GM08714 (cell line): ENCODE data around the gene PFDN5.

Experiments
- H3K4me3 ChIP-seq: fragments of 200-500 bp; sonication (Bioruptor generic); 2 replicates; pipeline ENCODE4 v1.5.1; 2014; ENCODE audit warnings: mild to moderate bottlenecking, low read length, inconsistent platforms
- ZNF274 ChIP-seq: IDR thresholded peaks from 2 replicates; pipeline ENCODE4 v1.6.1; 2012; ENCODE audit warnings: mild to moderate bottlenecking, low read depth, low read length

The PFDN5 gene

DNA sequence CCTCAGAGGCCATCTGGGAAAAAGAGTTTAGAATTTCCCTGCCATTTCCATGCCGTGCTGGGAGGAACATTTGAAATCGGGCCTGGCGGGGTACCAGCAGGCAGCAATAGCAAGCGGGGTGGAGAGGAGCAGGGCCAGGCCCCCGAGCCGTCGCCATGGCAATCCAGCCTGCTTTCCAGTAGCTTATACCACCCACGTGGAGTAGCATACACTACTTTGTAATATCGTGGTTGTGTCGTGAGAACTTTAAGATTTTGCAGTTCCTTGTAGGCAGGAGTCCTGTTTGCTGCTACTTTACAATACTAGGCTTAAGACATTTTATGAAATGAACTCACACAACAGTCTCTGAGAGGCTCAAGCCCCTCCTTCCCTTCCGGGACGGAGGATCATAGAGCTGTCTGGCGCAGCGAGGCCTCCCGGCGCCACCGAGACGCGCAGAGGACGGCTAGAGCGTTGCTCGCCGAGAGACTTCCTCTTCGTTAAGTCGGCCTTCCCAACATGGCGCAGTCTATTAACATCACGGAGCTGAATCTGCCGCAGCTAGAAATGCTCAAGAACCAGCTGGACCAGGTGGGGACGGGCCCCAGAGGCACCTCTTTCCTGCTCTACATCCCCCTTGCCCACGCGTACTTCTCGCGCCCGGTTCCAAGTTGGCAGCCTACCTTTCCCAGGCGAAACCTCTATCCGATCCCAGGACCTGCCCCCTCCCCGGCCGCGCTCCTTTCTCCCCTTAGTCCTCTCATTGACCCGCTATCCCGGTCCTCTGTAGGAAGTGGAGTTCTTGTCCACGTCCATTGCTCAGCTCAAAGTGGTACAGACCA lies at the start of gene PFDN5:
Gene PFDN5 (plus strand): TSS at position 473 of the 821 bp plus-strand sequence. CDS start 26 bp downstream, at position 499.
- peak within 1 kb of the TSS; percentile 96 for H3K4me3 ChIP-seq
- no peak for TF ChIP-seq ZNF274

DNA sequence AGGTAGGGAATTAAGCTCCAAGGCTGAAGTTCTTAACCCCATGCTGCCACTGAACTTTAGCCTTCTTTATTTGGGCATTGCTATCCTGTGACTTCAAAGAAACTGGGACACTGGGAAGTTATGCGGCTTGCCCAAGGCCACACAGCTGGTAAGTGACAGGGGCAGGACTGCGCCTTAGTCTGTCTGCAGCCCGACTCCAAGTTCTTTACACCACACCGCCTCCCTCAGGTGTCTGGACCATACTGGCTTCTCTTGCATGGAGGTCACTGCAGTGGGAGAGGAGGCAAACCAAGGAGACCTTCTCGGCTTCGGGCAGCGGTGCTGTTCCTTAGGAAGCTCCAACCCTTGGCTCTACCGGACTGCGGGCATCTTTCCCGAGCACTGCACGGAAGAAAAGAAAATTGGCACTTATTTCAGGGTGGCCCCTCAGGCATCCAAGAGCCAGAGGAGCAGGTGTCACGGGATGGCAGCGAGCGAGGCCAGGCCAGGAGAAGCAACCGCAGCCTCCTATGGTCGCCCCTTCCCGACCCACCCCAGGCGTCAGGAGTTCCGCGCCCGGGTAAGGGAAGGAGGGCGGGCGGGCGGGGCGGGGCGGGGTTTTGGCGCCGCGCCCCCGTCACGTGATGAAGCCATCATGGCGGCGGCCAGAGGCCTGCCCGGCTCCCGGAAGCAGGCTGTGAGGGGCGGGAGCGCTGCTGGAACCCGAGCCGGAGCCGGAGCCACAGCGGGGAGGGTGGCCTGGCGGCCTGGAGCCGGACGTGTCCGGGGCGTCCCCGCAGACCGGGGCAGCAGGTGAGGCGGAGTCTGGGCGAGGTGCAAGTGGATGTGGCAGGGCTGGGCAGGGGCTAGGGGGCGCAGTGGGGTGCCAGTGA lies 43.6 kb upstream of the PFDN5 start:
- H3K4me3 ChIP-seq = peak overlapping the region; percentile 85
- TF ChIP-seq ZNF274 = no peak

DNA sequence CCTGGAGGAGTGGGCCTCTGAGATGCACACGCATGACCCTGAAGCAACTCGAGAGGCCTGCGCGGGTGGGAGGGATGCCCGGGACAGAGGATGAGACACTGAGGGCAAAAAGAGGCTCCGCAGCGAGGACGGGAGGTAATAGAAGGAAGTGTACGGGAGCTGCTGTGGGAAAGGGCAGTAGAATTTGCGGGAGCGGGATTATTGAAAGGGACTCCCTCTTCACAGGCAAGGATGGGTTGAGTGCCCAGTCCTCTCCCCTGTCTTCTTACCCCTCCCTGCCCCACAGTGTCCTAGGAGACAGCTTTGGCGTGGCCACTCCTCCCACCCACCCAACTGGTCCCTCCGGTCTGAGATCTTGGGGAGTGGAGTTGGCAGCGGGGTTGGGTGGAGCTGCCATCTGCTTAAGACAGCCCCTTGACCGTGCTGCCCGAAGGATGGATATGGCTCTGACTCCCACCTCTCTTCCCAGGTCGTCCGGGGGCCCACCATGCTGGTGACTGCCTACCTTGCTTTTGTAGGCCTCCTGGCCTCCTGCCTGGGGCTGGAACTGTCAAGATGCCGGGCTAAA lies 42.9 kb upstream of the PFDN5 start:
- TF ChIP-seq ZNF274 = no peak
- H3K4me3 ChIP-seq = peak overlapping the region; percentile 85

DNA sequence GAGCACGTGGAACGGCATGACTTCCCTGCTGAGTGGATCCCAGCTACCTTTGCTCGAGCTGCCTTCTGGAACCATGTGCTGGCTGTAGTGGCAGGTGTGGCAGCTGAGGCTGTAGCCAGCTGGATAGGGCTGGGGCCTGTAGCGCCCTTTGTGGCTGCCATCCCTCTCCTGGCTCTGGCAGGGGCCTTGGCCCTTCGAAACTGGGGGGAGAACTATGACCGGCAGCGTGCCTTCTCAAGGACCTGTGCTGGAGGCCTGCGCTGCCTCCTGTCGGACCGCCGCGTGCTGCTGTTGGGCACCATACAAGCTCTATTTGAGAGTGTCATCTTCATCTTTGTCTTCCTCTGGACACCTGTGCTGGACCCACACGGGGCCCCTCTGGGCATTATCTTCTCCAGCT lies 42.0 kb upstream of the PFDN5 start:
- H3K4me3 ChIP-seq = no peak overlapping the region
- no peak for TF ChIP-seq ZNF274

DNA sequence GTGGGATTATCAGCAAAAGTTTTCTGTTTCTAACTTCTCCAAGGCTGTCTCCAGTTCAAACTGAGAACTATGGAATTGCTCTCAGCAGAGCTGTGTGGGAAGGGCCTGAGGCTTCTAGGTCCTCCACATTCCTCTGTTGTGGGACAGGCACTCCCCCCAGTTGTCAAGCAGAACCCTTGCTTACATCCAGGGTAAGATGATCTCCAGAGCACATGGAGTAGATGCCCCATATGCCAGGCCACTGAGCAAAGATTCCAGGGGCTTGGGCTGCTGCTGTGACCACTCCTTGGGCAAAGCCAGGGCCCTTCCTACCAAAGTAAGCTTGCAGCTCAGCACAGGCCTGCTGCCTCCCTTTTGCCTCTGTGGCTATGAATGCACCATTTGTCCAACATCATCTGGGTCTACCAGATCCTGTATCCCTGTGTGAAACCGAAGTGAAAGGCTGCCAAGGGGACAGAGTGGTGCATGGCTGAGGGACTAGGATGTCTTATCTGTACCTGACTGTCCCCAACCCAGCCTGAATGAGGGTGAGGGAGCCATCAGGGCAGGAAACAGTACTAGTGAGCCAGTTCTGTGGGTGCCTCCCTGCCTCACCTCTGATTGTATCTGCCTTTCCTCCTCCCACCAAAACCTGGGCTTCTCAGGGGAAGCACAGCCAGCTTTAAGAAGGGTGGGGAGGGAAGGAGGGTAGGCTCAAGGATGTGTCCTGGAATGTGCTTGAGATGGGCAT lies 40.4 kb upstream of the PFDN5 start:
- no peak for TF ChIP-seq ZNF274

DNA sequence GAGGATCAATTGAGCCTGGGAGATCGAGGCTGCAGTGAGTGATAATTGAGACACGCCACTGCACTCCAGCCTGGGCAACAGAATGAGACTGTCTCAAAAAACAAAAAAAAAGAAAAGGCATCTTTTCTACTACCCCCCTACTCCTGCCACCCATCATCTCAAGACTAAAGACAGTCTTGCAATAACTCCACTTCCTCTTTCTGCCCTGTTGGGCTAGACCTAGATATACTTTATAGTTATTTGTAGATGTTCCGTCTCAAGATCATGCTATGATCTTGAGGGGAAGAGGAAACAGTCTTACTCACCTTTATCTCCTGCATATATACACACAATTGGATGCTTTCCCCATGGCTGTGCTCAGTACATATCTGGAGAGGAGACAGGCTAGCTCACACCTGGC lies 39.3 kb upstream of the PFDN5 start:
- no peak for TF ChIP-seq ZNF274
- no peak overlapping the region for H3K4me3 ChIP-seq

More for the DNA sequence above, 40.4 kb upstream of the PFDN5 start:
- H3K4me3 ChIP-seq = no peak overlapping the region

DNA sequence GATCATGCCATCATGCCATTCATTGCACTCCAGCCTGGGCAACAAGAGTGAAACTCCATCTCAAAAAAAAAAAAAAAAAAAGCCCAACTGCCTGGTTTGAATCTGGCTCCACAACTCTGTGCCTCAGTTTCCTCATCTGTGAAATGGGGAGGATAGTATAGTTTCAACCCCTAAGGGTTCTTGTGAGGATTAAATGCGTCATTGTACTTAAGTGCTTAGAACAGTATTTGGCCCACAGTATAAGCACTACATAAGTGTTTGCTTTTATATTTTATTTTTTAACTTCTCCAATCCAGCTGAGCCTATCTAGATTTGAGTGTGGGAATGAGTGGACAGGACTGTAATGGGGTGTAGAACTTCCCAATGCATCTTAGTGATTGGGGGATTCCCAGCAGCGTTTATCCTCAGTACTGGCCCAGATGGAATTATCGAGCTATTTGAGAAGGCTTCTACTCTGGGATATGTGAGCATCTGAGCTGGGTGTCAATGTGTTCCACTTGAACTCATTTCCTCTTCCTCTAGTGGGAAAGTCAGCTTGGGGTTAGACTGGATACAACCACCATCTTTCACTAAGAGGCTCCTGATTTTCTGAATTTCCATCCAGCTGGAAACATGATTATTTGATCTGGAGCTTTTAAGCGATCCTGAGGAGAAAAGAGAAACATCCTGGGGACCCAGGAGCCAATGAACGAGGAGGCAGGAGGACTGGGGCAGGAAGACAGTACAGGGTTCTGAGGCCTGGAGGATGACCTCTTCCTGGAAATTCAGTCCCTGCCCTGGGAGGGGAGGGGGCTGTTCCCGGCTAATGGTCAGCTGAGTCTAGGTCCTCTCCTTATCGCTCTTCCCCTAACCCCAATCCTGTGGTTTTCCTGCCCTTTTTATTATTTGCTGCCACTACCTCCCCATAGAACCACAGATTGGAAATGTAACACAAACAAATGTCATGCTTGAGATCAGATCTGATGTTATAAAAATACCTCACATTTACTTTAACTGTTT lies 36.5 kb upstream of the PFDN5 start:
- no peak overlapping the region for H3K4me3 ChIP-seq
- TF ChIP-seq ZNF274 = no peak

DNA sequence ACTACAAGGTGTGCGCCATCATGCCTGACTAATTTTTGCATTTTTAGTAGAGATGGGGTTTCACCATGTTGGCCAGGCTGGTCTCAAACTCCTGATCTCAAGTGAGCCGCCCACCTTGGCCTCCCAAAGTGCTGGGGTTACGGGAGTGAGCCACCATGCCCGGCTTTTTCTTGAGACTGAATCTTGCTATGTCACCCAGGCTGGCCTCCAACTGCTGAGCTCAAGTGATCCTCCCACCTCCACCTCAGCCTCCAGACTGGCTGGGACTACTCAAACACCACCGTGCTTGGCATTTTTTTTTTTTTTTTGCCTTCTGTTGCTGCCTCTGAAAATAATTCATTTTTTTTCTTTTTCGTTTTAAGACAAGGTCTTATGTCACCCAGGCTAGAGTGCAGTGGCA lies 35.5 kb upstream of the PFDN5 start:
- TF ChIP-seq ZNF274 = no peak
- H3K4me3 ChIP-seq = no peak overlapping the region

DNA sequence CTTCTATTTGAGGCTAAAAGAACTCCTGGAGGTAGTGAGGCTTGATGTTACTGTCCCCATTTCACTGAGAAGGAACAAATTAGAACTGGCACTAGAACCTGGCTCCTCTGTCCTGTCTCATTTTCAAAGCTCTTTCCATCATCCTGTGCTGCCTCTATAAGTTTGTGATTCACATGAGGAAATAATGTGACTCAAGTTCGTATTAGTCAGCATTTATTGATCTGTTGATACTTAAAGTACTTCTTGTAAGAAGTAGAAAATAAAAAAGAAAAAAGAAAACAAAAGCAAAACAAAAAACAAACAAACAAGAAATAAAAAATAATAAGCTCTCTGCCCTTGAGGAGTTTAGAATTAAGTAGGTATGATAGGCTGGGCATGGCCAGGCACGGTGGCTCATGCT lies 29.6 kb upstream of the PFDN5 start:
- no peak for TF ChIP-seq ZNF274
- no peak overlapping the region for H3K4me3 ChIP-seq

DNA sequence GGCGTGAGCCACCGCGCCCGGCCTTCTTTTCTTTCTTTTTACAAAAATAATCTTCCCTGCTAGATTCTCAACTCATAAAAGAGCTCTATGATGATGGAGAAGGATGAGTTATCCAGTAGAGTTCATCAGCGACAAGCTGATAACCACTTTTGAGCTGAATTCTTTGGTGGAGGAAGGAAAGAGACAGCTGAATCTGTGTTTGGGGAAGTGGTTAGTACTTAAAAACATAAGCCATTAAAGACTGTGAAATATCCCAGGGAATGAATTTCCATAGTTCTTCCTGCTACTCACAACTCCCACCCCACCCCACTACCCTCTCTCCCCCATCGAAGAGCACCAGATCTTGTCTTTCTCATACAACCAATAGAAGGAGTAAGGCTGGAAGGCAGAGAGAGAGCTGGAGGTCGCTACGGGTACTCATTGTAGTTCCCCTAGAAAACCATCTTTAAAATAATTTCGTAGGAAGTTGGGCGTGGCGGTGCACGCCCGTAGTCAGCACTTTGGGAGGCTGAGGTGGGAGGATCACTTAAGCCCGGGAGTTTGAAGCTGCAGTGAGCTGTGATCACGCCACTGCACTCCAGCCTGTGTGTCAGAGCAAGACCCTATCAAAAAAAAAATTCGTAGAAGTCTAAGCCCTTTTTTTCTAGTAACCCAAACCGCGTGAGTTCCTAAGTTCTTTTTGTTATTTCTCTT lies 27.9 kb upstream of the PFDN5 start:
- TF ChIP-seq ZNF274 = no peak
- peak overlapping the region; percentile 67; the same call in 1 of the 2 replicates for H3K4me3 ChIP-seq

DNA sequence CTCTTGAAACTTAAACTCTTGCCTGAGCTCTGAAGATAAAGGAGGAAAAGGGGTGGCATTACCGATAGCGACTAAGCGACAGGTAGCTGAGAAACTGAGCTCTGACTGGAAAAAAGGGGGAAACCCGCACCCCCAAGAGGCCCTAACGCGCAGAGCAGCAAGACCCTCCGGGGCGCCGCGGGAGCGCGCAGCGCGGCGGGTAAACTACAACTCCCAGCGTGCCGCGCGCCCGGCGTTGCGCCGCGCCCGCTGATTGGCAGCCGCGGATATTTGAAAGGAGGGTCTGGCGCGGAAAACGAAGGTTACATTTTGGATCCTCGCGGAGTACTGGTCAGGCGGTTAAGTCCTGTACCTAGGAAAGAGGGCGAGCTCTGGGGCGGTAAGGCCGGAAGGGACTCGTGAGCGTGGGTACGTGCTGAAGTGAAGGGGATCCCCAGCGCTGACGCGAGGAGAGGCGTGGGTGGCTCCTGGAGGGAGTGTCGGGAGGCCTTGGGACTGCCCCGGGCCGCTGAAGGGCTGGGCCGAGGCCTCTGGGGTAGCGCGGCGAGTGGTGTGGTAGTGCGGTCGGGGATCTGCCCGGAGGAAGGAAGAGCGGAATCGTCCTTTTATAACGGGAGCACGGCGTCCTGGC lies 27.2 kb upstream of the PFDN5 start, which contains the start of gene ESPL1:
Gene ESPL1 (plus strand): TSS at position 301 of the 631 bp plus-strand sequence. CDS start 468 bp downstream, outside the sequence.
- TF ChIP-seq ZNF274 = no peak
- peak within 1 kb of the TSS; percentile 67 for H3K4me3 ChIP-seq
